ENCODE results near the gene LAMA1.

The LAMA1 gene

GRCh38 chr18:7017013-7017412, 100.6 kb downstream of the LAMA1 start:
- TF ChIP-seq GATA2 (IDR thresholded peaks at IDR 0.05; ENCODE audit: low read depth, low read length) (no peak), GATA3 (IDR thresholded peaks at IDR 0.05; ENCODE audit: low read depth, low read length) (no peak)

GRCh38 chr18:7011142-7011541, 106.5 kb downstream of the LAMA1 start:
- TF ChIP-seq GATA3 (IDR thresholded peaks at IDR 0.05; ENCODE audit: low read depth, low read length) (no peak), GATA2 (IDR thresholded peaks at IDR 0.05; ENCODE audit: low read depth, low read length) (no peak)

GRCh38 chr18:7004009-7004408, 113.6 kb downstream of the LAMA1 start:
- TF ChIP-seq GATA2 (IDR thresholded peaks at IDR 0.05; ENCODE audit: low read depth, low read length) (no peak), GATA3 (IDR thresholded peaks at IDR 0.05; ENCODE audit: low read depth, low read length) (no peak)

- TF ChIP-seq GATA3 (IDR thresholded peaks at IDR 0.05; ENCODE audit: low read depth, low read length) = no peak
- no peak for TF ChIP-seq GATA2 (IDR thresholded peaks at IDR 0.05; ENCODE audit: low read depth, low read length)
Measured at GRCh38 chr18:7002107-7002506, 115.5 kb downstream of the LAMA1 start.

GRCh38 chr18:7000484-7001096, 117.0 kb downstream of the LAMA1 start:
- TF ChIP-seq GATA3 (IDR thresholded peaks at IDR 0.05; ENCODE audit: low read depth, low read length) = no peak
- TF ChIP-seq GATA2 (IDR thresholded peaks at IDR 0.05; ENCODE audit: low read depth, low read length) = no peak

GRCh38 chr18:6997808-6998207, 119.8 kb downstream of the LAMA1 start:
- TF ChIP-seq GATA2 (IDR thresholded peaks at IDR 0.05; ENCODE audit: low read depth, low read length) (no peak), GATA3 (IDR thresholded peaks at IDR 0.05; ENCODE audit: low read depth, low read length) (no peak)

GRCh38 chr18:6994771-6995430, 122.7 kb downstream of the LAMA1 start:
- no peak for TF ChIP-seq GATA3 (IDR thresholded peaks at IDR 0.05; ENCODE audit: low read depth, low read length)
- TF ChIP-seq GATA2 (IDR thresholded peaks at IDR 0.05; ENCODE audit: low read depth, low read length) = no peak

GRCh38 chr18:6994056-6994770, 123.4 kb downstream of the LAMA1 start:
- TF ChIP-seq GATA2 (IDR thresholded peaks at IDR 0.05; ENCODE audit: low read depth, low read length) = no peak
- TF ChIP-seq GATA3 (IDR thresholded peaks at IDR 0.05; ENCODE audit: low read depth, low read length) = no peak

GRCh38 chr18:6992761-6993160, 124.8 kb downstream of the LAMA1 start:
- TF ChIP-seq GATA2 (IDR thresholded peaks at IDR 0.05; ENCODE audit: low read depth, low read length) = no peak
- TF ChIP-seq GATA3 (IDR thresholded peaks at IDR 0.05; ENCODE audit: low read depth, low read length) = no peak

GRCh38 chr18:6983366-6983765, 134.2 kb downstream of the LAMA1 start:
- TF ChIP-seq GATA2 (IDR thresholded peaks at IDR 0.05; ENCODE audit: low read depth, low read length) (no peak), GATA3 (IDR thresholded peaks at IDR 0.05; ENCODE audit: low read depth, low read length) (no peak)

- TF ChIP-seq GATA3 (IDR thresholded peaks at IDR 0.05; ENCODE audit: low read depth, low read length) (no peak), GATA2 (IDR thresholded peaks at IDR 0.05; ENCODE audit: low read depth, low read length) (no peak)
Measured at GRCh38 chr18:6982398-6982797, 135.2 kb downstream of the LAMA1 start.

GRCh38 chr18:6980363-6980762, 137.2 kb downstream of the LAMA1 start:
- TF ChIP-seq GATA2 (IDR thresholded peaks at IDR 0.05; ENCODE audit: low read depth, low read length) (no peak), GATA3 (IDR thresholded peaks at IDR 0.05; ENCODE audit: low read depth, low read length) (no peak)

GRCh38 chr18:6979954-6980353, 137.6 kb downstream of the LAMA1 start:
- no peak for TF ChIP-seq GATA2 (IDR thresholded peaks at IDR 0.05; ENCODE audit: low read depth, low read length)
- no peak for TF ChIP-seq GATA3 (IDR thresholded peaks at IDR 0.05; ENCODE audit: low read depth, low read length)

GRCh38 chr18:6976935-6977334, 140.7 kb downstream of the LAMA1 start:
- TF ChIP-seq GATA2 (IDR thresholded peaks at IDR 0.05; ENCODE audit: low read depth, low read length) = no peak
- TF ChIP-seq GATA3 (IDR thresholded peaks at IDR 0.05; ENCODE audit: low read depth, low read length) = no peak

- no peak for TF ChIP-seq GATA2 (IDR thresholded peaks at IDR 0.05; ENCODE audit: low read depth, low read length)
- TF ChIP-seq GATA3 (IDR thresholded peaks at IDR 0.05; ENCODE audit: low read depth, low read length) = no peak
Measured at GRCh38 chr18:6975084-6975483, 142.5 kb downstream of the LAMA1 start.

All from SH-SY5Y (cell line).